IMR-90 (cell line): ENCODE results near the gene MED26. TPM values are rescaled to one million over a fixed set of nuclear protein-coding genes. Genes with fewer than 3 reads are reported as not detected.

Experiments used
- ATAC-seq: fragments of 200-7000 bp; cut with Tn5 transposase; 2 replicates; pipeline ENCODE4 v1.9.1; 2020; ENCODE audit warnings: low read depth, mild to moderate bottlenecking, moderate library complexity
- BruUV-seq: library from RNA; stranded (reverse); fragments of 400-500 nt; replicated peaks from 2 replicates; lab custom pipeline; 2021; lab: Mats Ljungman, UMichigan
- CTCF ChIA-PET: fragments of 300-600 bp; formaldehyde crosslinking; extraction: SDS; loops from one replicate; lab custom pipeline; 2021; ENCODE audit warnings: antibody characterized with exemption; lab: Yijun Ruan, JAX
- POLR2A ChIA-PET: fragments of 300-600 bp; sonication (Branson Sonifier 250); formaldehyde crosslinking; loops from one replicate; lab custom pipeline; 2022; ENCODE audit warnings: antibody characterized with exemption; ENCODE audit not compliant: unreplicated experiment; lab: Charles Lee
- DNase-seq: peaks from one replicate; pipeline ENCODE4 v3.0.0; 2013
- H2AFZ ChIP-seq: replicated peaks from 2 replicates; pipeline ENCODE3; 2013; ENCODE audit warnings: low read length, mild to moderate bottlenecking; ENCODE audit not compliant: poor library complexity
- H2AK5ac ChIP-seq: 2 replicates; pipeline ENCODE4 v1.6.1; 2013; ENCODE audit warnings: low read depth, low read length, inconsistent platforms
- H2AK9ac ChIP-seq: replicated peaks from 2 replicates; pipeline ENCODE3; 2013; ENCODE audit warnings: mild to moderate bottlenecking, low read depth, low read length, moderate library complexity; ENCODE audit not compliant: poor library complexity
- H2BK120ac ChIP-seq: 2 replicates; pipeline ENCODE4 v1.6.1; 2013; ENCODE audit warnings: low read depth, low read length, inconsistent platforms
- H2BK15ac ChIP-seq: 3 replicates; pipeline ENCODE4 v1.6.1; 2013; ENCODE audit warnings: low read depth, low read length, inconsistent platforms
- H2BK20ac ChIP-seq: 2 replicates; pipeline ENCODE4 v1.6.1; 2013; ENCODE audit warnings: low read depth, mild to moderate bottlenecking, inconsistent platforms, low read length, moderate library complexity
- H2BK5ac ChIP-seq: 2 replicates; pipeline ENCODE4 v1.6.1; 2013; ENCODE audit warnings: mild to moderate bottlenecking, low read depth, low read length, inconsistent platforms; ENCODE audit not compliant: poor library complexity, severe bottlenecking
- H3K14ac ChIP-seq: replicated peaks from 2 replicates; pipeline ENCODE4 v1.6.1; 2013; ENCODE audit warnings: low read depth, low read length, inconsistent platforms
- H3K18ac ChIP-seq: 2 replicates; pipeline ENCODE4 v1.6.1; 2013; ENCODE audit warnings: low read depth, low read length, control low read depth
- H3K23ac ChIP-seq: 2 replicates; pipeline ENCODE4 v1.6.1; 2013; ENCODE audit warnings: low read depth, low read length, inconsistent platforms
- H3K27ac ChIP-seq: 2 replicates; pipeline ENCODE4 v1.5.1; 2013; ENCODE audit warnings: mild to moderate bottlenecking, control low read depth, low read length; ENCODE audit not compliant: insufficient read depth
- H3K27me3 ChIP-seq: 2 replicates; pipeline ENCODE4 v1.6.1; 2013; ENCODE audit warnings: low read length; ENCODE audit not compliant: control insufficient read depth, insufficient read depth
- H3K36me3 ChIP-seq: 2 replicates; pipeline ENCODE4 v1.6.1; 2013; ENCODE audit warnings: low read length, mixed read lengths; ENCODE audit not compliant: control insufficient read depth, insufficient read depth
- H3K4ac ChIP-seq: 2 replicates; pipeline ENCODE4 v1.6.1; 2013; ENCODE audit warnings: low read depth, low read length, inconsistent platforms
- H3K4me1 ChIP-seq: 2 replicates; pipeline ENCODE4 v1.6.1; 2013; ENCODE audit warnings: low read length, mixed read lengths; ENCODE audit not compliant: control insufficient read depth, insufficient read depth
- H3K4me2 ChIP-seq: 2 replicates; pipeline ENCODE4 v1.6.1; 2013; ENCODE audit warnings: low read depth, mild to moderate bottlenecking, control low read depth, low read length, moderate library complexity
- H3K4me3 ChIP-seq: 2 replicates; pipeline ENCODE4 v1.5.1; 2013; ENCODE audit warnings: low read depth, mild to moderate bottlenecking, control low read depth, low read length, moderate library complexity; ENCODE audit not compliant: insufficient read depth
- H3K56ac ChIP-seq: 2 replicates; pipeline ENCODE4 v1.6.1; 2013; ENCODE audit warnings: low read length, inconsistent platforms; ENCODE audit not compliant: insufficient read depth; ENCODE audit errors: extremely low read depth
- H3K79me1 ChIP-seq, 2 experiments: 2 replicates each; pipeline ENCODE4 v1.6.1; 2013; ENCODE audit warnings: low read length in 2 of 2, inconsistent platforms in 1 of 2, low read depth in 1 of 2
- H3K9ac ChIP-seq: 2 replicates; pipeline ENCODE4 v1.6.1; 2013; ENCODE audit warnings: low read depth, low read length, control low read depth
- H3K9me1 ChIP-seq: 2 replicates; pipeline ENCODE4 v1.6.1; 2013; ENCODE audit warnings: low read length, inconsistent platforms; ENCODE audit not compliant: insufficient read depth
- H3K9me3 ChIP-seq: 2 replicates; pipeline ENCODE4 v1.6.1; 2013; ENCODE audit warnings: low read length; ENCODE audit not compliant: control insufficient read depth, insufficient read depth
- H4K20me1 ChIP-seq: 2 replicates; pipeline ENCODE4 v1.6.1; 2013; ENCODE audit warnings: low read length, inconsistent platforms; ENCODE audit not compliant: insufficient read depth
- H4K5ac ChIP-seq: 2 replicates; pipeline ENCODE4 v1.6.1; 2013; ENCODE audit warnings: mild to moderate bottlenecking, low read depth, low read length, control low read depth
- H4K8ac ChIP-seq, 2 experiments: 2 replicates each; pipeline ENCODE4 v1.6.1; 2013; ENCODE audit warnings: low read depth in 2 of 2, low read length in 2 of 2, control low read depth in 1 of 2, inconsistent platforms in 1 of 2
- H4K91ac ChIP-seq: 2 replicates; pipeline ENCODE4 v1.6.1; 2013; ENCODE audit warnings: low read depth, low read length, inconsistent platforms; ENCODE audit not compliant: insufficient read depth
- BHLHE40 ChIP-seq: fragments of 150-350 bp; IDR thresholded peaks from 2 replicates; pipeline ENCODE4 v1.6.1; 2016; ENCODE audit warnings: mild to moderate bottlenecking, low read depth, low read length
- CEBPB ChIP-seq: IDR thresholded peaks from 2 replicates; pipeline ENCODE4 v1.6.1; 2012; ENCODE audit warnings: low read depth, low read length, improper control_type of control experiment
- CHD1 ChIP-seq: IDR thresholded peaks from 2 replicates; pipeline ENCODE4 v1.6.1; 2012; ENCODE audit warnings: low read depth, low read length, improper control_type of control experiment
- FOS ChIP-seq: fragments of 150-350 bp; IDR thresholded peaks from 2 replicates; pipeline ENCODE4 v1.6.1; 2016; ENCODE audit warnings: low read depth, low read length
- MXI1 ChIP-seq: IDR thresholded peaks from 2 replicates; pipeline ENCODE4 v1.6.1; 2012; ENCODE audit warnings: low read depth, mild to moderate bottlenecking, low read length, moderate library complexity, borderline replicate concordance
- POLR2A ChIP-seq: IDR thresholded peaks from 2 replicates; pipeline ENCODE4 v1.6.1; 2012; ENCODE audit warnings: mild to moderate bottlenecking, low read depth, low read length
- RAD21 ChIP-seq: IDR thresholded peaks from 2 replicates; pipeline ENCODE4 v1.6.1; 2012; ENCODE audit warnings: low read length, improper control_type of control experiment
- RCOR1 ChIP-seq: IDR thresholded peaks from 2 replicates; pipeline ENCODE4 v1.6.1; 2012; ENCODE audit warnings: mild to moderate bottlenecking, low read length, improper control_type of control experiment; ENCODE audit not compliant: insufficient replicate concordance
- RFX5 ChIP-seq: IDR thresholded peaks from 2 replicates; pipeline ENCODE4 v1.8.0; 2012; ENCODE audit warnings: low read depth, mild to moderate bottlenecking, low read length, moderate library complexity
- SMC3 ChIP-seq: fragments of 150-350 bp; IDR thresholded peaks from 2 replicates; pipeline ENCODE4 v1.6.1; 2016; ENCODE audit warnings: low read depth, mild to moderate bottlenecking, antibody characterized with exemption, low read length, moderate library complexity
- WGBS, 2 experiments: methylation state at CpG; one replicate each; pipeline versions ENCODE4 v1.1.5 to v1.1.7; 2013; ENCODE audit warnings: missing lambda C conversion rate in 2 of 2; ENCODE audit not compliant: insufficient read length in 1 of 2; ENCODE audit errors: extremely low coverage in 2 of 2; 5-methylcytosine and 5-hydroxymethylcytosine counted together
- dilution Hi-C: fragments of 300-500 bp; cut with HindIII; formaldehyde crosslinking; loops from one replicate; pipeline ENCODE4 v1.14.3; 2018; ENCODE audit warnings: low sequenced_read_pairs; ENCODE audit not compliant: unreplicated experiment
- in situ Hi-C: fragments of 300-500 bp; cut with MboI; formaldehyde crosslinking; loops from 3 replicates; pipeline ENCODE4 v1.14.3; 2019; ENCODE audit warnings: low sequenced_read_pairs, inconsistent platforms, mixed read lengths
- intact Hi-C: fragments of 100-400 bp; cut with micrococcal nuclease; formaldehyde crosslinking; loops from 2 replicates; pipeline ENCODE4 v1.10.0; 2022
- polyA plus RNA-seq, 3 experiments: library from polyadenylated mRNA; depleted of rRNA; stranded (reverse); fragments of >200 nt; gene quantifications; 2 replicates each; pipeline ENCODE4 v1.2.3, GENCODE V29; 2012; ENCODE audit warnings: low replicate concordance in 1 of 3
- total RNA-seq: library from RNA; depleted of rRNA; stranded (reverse); fragments of >200 nt; gene quantifications from 2 replicates; pipeline ENCODE4 v1.2.3, GENCODE V29; 2012
- TF ChIP-seq, protein P1 (sequence below): fragments of 150-350 bp; IDR thresholded peaks from 2 replicates; pipeline ENCODE4 v1.6.1; 2017; ENCODE audit warnings: mild to moderate bottlenecking, antibody characterized with exemption, low read length, low read depth
- TF ChIP-seq, protein P2 (sequence below): conservative IDR thresholded peaks from 2 replicates; pipeline ENCODE4 v1.5.1; 2012; ENCODE audit warnings: mild to moderate bottlenecking, low read depth, low read length, improper control_type of control experiment

MED26 gene
- total and polyA plus RNA-seq, 2 of the 4 experiments (the other 2 are of a cell fraction), result 2.0 to 4.0 TPM

DNA sequence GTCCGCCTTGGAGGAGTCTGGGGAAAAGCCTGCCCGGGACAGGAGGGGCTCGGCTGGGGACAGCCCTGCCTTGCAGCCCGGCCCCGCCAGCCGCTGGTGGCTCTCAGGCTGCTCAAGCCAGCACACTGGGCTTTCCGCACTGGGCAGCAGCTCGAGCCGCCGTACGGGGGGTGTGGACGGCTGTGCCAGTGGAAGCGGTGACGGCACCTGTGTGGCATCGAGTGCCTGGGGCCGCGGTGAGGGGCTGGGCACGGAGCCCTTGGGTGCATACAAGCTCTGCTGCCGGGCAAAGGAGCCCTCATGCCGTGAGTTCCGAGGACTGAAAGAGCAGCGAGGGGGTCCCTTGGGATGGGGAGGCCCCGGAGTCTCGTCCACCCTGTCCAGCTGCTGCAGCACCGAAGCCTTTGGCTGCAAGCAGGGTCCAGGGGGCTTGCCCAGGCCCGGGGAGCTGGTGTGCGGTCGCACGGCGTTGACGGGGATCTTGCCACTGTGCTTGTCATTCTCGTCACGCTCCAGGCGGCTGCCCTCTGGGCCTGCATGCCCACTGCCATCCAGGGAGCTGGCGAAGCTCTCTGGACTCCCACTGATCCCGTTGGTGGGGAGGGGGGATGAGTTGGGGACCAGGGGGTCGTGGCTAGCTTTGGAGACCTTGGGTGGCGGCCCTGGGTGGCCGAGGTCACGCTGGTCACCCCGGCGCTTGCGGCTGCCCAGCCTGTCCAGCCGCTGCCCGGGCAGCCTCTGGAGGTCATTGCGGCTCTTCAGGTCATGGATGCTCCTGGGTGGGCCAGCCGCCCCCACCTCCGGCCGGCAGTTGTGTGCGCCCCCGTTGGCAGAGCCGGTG, 51.1 kb downstream of the MED26 start:
- H3K56ac ChIP-seq, result no peak overlapping the region
- H3K14ac ChIP-seq, result no peak overlapping the region
- H3K4me3 ChIP-seq, result no peak overlapping the region
- H3K36me3 ChIP-seq, result peaks cover 29% of the 10 kb centered on the region
- no peak overlapping the region for H3K4ac ChIP-seq
- no peak overlapping the region for H2BK120ac ChIP-seq
- no peak overlapping the region for H3K9ac ChIP-seq
- dilution Hi-C loops (no loop called here), intact Hi-C loops (no loop called here), in situ Hi-C loops (no loop called here)
- no peak overlapping the region for H3K27ac ChIP-seq
- DNase-seq (no peak), ATAC-seq (no peak)
- ChIA-PET CTCF (no interaction called here), POLR2A (no interaction called here)
- peaks cover 75% of the 10 kb centered on the region for H4K20me1 ChIP-seq
- TF ChIP-seq RCOR1 (no peak), BHLHE40 (no peak), MXI1 (no peak), SMC3 (no peak), CEBPB (no peak), CHD1 (no peak), RFX5 (no peak), RAD21 (no peak), FOS (no peak), POLR2A (no peak)
- TF ChIP-seq, protein P1, sequence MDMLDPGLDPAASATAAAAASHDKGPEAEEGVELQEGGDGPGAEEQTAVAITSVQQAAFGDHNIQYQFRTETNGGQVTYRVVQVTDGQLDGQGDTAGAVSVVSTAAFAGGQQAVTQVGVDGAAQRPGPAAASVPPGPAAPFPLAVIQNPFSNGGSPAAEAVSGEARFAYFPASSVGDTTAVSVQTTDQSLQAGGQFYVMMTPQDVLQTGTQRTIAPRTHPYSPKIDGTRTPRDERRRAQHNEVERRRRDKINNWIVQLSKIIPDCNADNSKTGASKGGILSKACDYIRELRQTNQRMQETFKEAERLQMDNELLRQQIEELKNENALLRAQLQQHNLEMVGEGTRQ, result no peak
- TF ChIP-seq, protein P2, sequence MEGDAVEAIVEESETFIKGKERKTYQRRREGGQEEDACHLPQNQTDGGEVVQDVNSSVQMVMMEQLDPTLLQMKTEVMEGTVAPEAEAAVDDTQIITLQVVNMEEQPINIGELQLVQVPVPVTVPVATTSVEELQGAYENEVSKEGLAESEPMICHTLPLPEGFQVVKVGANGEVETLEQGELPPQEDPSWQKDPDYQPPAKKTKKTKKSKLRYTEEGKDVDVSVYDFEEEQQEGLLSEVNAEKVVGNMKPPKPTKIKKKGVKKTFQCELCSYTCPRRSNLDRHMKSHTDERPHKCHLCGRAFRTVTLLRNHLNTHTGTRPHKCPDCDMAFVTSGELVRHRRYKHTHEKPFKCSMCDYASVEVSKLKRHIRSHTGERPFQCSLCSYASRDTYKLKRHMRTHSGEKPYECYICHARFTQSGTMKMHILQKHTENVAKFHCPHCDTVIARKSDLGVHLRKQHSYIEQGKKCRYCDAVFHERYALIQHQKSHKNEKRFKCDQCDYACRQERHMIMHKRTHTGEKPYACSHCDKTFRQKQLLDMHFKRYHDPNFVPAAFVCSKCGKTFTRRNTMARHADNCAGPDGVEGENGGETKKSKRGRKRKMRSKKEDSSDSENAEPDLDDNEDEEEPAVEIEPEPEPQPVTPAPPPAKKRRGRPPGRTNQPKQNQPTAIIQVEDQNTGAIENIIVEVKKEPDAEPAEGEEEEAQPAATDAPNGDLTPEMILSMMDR, result no peak
- 92% methylated on average over 30 of the region's 52 CpGs; no CpG with 5 or more reads in 1 of the 2 experiments for WGBS, 2 experiments
- no peak overlapping the region for H3K18ac ChIP-seq
- H4K5ac ChIP-seq, result no peak overlapping the region
- no TSS peak for BruUV-seq
- no peak overlapping the region for H3K4me2 ChIP-seq
- H2BK20ac ChIP-seq, result no peak overlapping the region
- H4K8ac ChIP-seq, result no peak overlapping the region
- no peak overlapping the region for H2BK15ac ChIP-seq
- H4K91ac ChIP-seq, result no peak overlapping the region
- H3K79me1 ChIP-seq, result peaks cover 35 to 84% of the 10 kb centered on the region in 2 experiments
- H3K27me3 ChIP-seq, result no peaks in the 10 kb centered on the region
- H2AK9ac ChIP-seq, result no peak overlapping the region
- no peak overlapping the region for H3K23ac ChIP-seq
- no peak overlapping the region for H2AK5ac ChIP-seq
- H2BK5ac ChIP-seq, result no peak overlapping the region
- H2AFZ ChIP-seq, result no peak overlapping the region
- H3K9me3 ChIP-seq, result no peaks in the 10 kb centered on the region
- H3K4me1 ChIP-seq, result peaks cover 7% of the 10 kb centered on the region
- peaks cover 34% of the 10 kb centered on the region for H3K9me1 ChIP-seq
